T-helper 2 cell treated with Interferon-gamma antibody and Interleukin-4, amounts not matched to agents 100 ng/mL and 5 ng/mL, for 36 hours (primary cell): ENCODE data around the gene HSD17B14. TPM values are rescaled to one million over a fixed set of nuclear protein-coding genes. Genes with fewer than 3 reads are reported as not detected.

ENCODE experiments used
- intact Hi-C: fragments of 100-400 bp; cut with micrococcal nuclease; formaldehyde crosslinking; loops from one replicate; pipeline ENCODE4 v1.15.1; 2023
- total RNA-seq: library from RNA; stranded (reverse); gene quantifications from 2 replicates; pipeline ENCODE4 v1.2.3, GENCODE V29; 2022

Gene HSD17B14
- total RNA-seq, 1 donor from 2014 or later, result 0.36 TPM

DNA sequence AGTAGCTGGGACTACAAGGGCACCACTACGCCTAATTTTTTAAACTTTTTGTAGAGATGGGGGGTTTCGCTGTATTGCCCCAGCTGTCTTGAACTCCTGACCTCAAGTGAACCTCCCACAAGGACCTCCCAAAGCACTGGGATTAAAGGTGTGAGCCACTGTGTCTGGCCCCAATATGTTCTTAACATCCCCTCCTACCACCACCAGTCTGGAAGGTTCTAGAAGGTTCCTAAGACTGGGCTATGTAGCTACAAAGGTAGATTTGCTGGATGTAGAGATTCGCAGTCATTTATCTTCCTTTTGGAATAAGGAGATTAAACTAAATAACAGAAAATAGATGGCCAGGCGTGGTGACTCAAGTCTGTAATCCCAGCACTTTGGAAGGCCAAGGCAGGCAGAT lies 5.3 kb downstream of the HSD17B14 start:
- intact Hi-C loops, result no loop called here

DNA sequence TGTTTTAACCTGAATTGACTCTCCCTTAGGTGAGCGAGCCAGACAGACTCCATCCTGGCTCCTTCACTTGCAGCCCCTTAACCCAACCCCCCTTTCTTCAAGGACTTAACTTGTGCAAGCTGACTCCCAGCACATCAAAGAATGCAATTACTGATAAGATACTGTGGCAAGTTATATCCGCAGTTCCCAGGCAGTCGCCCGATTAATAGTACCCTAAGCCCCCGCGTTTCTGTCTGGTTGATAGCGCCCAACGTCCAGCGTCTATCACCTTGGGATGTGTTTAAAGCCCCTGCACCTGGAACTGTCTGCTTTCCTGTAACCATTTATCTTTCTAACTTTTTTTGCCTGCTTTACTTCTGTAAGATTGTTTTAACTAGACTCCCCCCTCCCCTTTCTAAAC lies 6.2 kb downstream of the HSD17B14 start:
- intact Hi-C loops, result no loop called here

DNA sequence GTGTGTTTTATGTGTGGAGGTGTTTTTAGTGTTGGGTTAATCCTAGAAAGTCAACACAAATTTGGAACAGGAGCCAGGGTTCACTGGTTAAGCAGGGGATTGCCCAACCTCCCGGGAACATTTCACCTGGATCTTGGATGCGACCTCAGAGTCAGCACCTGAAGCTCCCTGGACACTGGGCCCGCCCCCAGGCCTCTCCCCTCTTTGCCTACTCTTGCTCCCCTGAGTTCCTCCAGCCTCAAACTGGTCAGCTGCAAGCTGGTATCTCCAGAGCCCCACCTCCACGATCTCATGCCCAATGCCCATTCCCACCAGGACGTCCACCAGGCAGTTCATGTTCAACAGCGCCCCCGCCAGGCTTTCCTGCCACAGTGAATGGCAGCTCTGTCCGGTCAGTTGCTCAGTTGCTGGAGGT lies 9.7 kb downstream of the HSD17B14 start:
- intact Hi-C loops, result no loop called here

DNA sequence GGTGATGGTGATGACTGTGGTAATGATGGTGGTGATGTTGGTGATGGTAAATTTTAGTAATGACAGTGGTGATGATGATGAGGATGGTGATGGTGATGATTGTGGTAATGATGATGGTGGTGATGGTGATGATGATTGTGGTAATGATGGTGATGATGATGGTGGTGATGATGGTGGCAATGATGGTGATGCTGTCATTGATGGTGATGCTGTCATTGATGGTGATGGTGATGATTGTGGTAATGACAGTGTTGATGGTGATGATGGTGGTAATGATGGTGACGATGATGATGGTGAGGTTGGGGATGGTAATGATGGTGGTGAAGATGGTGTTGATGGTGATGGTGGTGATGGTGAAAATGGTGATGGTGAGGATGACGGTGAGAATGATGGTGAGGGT lies 13.8 kb downstream of the HSD17B14 start:
- intact Hi-C loops, result no loop called here

DNA sequence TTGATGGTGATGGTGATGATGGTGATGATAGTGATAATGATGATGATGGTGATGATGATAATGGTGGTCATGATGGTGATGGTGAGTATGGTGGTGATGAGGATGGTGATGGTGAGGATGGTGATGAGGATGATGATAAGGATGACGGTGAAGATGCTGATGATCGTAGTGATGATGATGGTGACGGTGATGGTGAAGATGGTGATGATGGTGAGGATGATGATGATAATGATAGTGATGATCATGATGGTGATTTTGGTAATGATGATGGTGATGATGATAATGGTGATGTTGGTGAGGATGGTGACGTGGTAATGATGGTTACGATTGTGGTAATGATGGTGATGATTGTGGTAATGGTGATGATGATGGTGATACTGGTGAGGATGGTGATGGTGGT lies 14.7 kb downstream of the HSD17B14 start:
- intact Hi-C loops, result no loop called here

DNA sequence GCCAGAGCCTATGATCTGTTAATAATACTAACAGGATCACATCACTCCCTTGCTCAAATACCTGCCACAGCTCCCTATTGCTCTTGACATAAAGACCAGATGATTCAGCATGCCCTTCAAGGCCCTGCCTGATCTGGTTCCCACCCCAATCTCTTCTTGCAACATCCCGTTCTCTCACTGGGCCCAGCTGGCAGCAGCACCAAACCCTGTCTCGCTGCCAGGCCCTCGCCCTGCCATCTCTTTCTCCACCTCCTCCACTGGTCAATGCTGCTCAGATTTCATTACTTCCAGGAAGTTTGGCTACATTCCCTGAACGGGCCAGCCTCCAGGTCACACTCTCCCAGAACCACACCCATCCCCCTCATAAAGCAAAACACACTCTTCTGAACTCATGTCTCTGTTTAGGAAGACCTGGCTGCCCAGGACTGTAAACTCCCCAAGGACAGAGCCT lies 16.9 kb downstream of the HSD17B14 start:
- intact Hi-C loops, result no loop called here

DNA sequence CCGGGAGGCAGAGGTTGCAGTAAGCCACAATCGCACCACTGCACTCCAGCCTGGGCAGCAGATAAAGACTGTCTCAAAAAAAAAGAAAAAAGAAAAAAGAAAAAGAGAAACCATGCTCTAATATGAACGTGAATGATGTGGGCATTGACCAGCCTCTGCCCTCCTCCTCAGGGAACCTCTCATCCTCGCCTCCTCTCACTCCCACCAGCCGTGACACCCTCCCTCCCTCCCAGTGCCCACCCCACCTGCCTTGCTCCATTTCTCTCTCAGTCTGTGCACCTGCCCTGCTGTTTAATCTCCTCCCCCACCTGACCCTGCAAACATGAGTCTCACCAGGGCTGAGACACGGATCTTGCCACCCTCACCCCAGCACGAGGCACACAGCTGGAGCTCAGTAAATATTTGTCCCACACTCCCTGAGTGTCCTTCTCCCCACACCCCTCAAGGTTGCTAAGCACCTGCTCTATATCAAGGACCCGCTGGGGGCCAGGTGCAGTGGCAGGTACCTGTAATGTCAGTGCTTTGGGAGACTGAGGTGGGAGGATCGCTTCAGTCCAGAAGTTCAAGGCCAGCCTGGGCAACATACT lies 18.0 kb downstream of the HSD17B14 start:
- intact Hi-C loops, result no loop called here

DNA sequence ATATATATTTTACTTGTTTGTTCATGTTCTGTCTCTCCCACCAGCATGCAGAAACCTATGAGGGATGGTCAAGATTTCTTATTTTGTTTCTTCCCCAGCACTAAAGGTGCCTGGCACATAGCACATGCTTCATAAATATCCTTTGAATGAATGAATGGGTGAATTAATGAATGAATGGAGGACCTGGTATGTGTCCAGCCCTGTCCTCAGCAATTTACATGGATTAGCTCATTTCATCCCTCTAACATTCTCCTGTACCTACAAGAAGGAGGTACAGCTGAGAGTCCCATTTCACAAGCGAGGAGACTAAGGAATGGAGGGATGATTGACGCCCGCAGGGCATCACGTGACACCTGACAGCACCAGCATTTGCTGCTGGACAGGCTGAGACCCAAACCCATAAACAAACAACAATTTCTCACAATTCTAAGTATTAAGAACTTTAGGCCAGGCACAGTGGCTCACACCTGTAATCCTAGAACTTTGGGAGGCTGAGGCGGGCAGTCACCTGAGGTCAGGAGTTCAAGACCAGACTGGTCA lies 18.6 kb downstream of the HSD17B14 start:
- intact Hi-C loops, result no loop called here

DNA sequence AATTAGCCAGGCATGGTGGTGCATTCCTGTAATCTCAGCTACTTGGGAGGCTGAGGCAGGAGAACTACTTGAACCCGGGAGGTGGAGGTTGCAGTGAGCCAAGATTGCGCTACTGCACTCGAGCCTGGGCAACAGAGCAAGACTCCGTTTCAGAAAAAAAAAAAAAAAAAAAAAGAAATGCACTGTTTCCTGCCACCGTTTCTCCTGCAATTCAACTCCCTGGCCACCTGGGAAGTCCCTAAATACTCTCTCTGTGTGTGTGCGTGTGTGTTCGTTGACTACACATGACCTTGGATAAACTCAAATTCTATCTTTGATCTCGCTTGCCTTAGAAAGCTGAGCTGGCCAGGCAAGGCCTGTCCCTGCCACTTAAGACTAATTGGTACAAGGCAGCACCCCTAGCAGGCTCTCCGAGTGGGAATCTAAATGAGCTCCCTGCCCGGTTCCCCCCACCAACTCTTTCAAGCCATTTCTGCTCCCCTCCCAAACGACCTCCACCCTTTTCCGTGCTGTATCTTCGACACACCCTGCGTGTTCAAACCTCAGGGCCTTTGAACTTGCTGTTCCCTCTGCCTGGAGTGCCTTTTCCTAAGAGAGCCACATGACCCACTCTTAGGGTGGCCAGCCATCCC lies 20.3 kb downstream of the HSD17B14 start:
- intact Hi-C loops, result no loop called here

DNA sequence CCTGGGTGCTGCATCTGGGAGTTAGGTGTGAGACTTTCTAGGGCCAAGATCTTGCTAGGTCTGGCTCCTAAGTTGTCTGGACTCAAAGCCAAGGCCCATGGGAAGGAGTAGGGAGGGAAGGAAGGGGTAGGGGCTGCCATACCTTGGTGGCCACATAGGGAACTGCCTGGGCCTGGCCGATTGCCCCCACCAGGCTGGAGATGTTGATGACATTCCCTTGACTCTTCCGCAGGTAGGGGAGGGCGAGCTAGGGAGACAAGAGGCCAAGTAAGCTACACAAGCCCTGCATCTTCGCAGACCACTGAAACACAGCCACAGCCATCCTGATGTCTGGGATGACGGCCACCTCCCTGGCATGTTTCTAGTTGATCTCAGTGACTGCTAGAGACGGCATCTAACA lies 21.4 kb downstream of the HSD17B14 start:
- intact Hi-C loops, result no loop called here

DNA sequence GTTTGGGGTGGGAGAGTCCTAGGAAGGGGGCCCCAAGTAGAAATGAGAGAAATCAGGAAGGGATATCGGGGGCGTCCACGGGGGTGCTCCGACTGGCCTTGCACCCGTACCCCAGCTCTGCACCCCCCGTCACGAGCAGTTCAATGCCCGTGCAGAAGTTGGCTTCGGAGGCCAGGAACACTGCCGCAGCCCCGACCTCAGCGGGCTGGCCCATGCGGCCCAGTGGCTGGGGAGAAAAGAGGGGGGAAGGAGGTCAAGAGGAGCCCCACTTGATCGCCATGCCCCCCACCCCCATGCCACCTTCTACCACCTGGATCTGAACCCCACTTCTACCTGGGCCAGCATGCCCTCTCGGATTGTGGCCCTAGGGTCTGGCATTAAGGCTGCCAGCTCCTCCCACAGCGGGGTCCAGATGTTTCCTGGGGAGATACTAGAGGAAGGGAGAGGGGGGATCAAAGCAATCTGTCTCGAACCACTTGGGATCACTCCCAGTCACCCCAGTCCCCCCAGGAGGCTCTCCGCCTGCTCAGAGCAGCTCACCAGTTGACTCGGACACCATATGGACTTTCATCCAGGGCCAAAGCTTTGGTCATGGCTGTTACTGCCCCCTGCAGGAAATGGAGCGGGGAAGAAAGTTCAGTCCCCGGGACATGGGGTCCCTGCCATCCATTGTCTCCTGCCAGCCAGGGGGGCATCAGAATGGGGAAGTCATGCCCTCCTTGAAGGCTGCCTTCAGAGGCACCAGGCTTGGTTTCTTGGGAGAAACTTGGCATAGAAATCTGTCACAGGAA lies 23.0 kb downstream of the HSD17B14 start:
- intact Hi-C loops, result no loop called here

DNA sequence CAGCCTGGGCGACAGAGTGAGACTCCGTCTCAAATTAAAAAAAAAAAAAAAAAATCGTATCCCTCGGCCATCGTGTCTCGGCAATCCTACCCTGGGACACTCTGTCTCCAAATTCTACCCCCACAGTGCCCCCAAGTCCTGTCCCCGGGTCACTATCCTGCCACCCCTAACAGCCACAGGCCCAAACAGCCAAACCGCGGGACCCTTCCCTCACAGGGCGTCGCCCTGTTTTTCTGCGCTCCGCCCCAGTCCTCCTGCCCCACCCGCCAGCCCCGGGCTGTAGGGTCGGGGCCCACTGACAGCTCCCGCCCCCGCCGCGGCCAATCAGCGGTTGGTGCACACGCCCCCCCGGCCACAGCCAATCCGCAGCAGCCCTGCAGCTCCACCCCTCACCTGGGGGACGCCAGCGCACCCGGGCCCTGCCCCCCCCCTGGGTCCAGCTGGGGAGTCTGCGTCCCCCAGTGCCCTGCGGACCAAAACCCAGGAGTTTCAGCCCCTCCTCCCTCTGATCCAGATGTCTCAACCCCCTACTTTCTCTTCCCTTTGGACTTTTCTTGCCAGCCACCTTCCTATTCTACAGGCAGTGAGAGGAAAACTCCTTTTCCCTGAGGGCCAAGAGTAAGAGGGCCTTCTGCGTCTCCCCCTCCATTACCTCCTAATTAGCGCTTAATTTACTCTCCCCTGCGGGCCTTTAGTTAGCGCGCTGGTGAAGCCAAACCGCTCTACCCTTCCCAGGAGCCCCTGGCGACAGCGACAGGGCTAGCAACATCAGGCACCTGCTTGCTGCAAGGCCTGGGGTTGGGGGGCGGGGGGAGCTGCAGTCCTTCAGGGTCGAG lies 24.0 kb downstream of the HSD17B14 start:
- intact Hi-C loops, result no loop called here

DNA sequence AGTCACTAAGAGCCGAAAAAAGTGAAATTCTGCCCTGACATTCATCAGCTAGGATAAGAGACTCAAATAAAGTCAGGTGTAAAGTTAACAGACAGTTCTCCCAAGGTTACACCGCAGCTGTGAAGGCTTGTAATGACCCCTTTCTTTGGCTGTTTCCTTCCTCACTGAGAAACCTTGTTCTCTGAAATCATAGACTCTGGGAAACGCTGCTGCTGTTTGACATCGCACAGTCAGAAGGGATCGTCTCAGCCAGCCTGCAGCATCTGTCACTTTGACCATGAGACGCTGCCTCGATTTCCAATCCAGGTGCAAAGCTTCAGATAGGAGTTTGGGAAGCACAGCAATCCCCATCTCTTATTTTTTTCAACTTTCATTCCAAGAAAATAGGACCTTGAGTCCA lies 26.1 kb downstream of the HSD17B14 start:
- intact Hi-C loops, result no loop called here

DNA sequence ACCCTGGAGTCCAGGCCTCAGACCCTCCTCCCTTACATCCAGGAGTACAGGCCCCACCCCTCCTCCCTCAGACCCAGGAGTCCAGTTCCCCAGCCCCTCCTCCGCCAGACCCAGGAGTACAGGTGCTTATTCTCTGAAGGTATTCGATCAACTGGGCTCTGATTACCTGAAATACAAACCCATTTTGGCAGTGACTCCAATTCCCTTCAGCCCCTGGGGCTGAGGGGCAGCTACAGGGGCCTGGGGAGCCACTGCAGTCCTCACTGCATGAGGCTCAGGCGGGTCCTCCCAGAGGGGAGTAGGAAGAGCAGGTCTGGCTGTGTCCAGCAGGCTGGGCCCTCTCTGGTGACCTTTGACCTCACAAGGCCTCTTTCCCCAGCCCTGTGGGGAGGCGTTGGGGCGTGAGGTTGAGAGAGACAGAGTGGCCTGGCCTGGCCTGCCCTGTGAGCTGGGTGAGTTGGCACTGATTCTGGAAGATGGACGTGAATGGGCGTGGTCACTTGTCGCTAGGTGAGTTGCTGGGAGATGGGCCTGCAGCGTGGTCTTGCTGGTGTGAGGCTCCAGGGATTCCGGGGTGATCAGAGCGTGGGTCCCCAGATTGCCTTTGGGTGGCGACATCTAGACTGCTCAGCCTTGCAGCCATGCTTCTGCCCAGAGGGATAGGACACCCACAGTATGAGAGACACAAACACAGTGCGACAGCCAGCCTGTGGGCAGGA lies 28.5 kb downstream of the HSD17B14 start:
- intact Hi-C loops, result no loop called here

DNA sequence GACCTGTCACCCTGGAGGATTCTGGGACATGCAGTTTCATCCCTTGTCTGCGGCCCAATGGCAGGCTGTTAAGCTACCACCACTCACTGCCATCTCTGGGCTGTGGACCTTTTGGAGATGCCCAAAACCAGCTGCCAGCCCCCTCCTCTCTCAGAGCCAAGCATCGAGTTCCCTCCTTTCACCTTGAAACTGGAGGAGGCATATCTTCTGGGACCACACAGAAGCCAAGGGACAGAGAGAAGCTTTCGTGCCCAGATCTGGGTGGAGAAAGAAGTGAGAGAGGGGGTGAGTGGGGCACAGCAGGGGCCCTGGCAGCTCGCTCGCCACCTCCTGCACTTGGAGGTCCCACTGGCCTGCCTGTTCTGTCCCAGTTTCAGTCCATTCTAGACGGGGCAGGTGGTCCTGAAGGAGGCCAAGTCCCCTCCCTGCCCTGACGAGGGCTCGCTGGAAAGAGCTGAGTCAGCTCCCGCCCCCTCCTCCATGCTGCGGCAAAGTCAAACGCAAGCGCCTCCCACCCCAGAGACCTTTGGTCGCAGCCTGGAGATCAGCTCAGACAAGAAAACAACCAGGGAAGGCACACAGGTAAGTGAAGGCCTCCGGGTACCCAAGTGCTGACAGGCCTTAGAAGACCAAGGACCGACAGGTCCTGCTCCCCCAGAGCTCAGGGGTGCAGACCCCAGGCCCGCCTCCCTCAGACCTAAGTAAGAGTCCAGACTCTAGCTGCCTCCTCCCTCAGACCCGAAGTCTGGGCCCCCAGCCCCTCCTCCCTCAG lies 29.3 kb downstream of the HSD17B14 start:
- intact Hi-C loops, result no loop called here

DNA sequence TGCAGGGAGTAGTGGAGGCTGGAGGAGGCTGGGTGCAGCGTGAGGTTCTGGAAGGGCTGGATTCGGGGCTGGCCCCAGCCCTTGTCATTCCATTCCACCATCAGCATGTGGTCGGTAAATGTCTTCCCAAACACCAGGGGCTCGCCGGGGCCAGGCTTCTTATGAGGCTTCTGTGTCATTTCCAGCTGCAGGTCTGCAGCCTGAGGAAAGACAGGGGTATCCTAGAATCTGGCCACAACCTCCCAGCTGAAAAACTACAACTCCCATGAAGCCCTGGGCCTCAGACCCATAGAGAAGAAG lies 29.8 kb downstream of the HSD17B14 start:
- intact Hi-C loops, result no loop called here

DNA sequence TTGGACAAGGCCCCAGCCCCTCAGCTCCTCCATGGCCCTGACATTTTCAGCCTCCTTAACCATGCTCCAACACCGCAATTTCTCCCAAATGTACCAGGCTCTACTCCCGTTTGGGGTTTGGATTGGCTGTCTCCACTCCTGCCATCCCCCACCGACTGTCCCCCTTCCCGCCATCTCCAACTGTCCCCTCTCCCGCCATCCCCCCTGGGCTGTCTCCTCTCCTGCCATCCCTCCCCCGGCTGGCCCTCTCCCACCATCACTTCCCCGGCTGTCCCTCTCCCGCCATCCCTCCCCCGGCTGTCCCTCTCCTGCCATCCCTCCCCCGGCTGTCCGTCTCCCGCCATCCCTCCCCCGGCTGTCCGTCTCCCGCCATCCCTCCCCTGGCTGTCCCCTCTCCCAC lies 30.8 kb downstream of the HSD17B14 start:
- intact Hi-C loops, result no loop called here

DNA sequence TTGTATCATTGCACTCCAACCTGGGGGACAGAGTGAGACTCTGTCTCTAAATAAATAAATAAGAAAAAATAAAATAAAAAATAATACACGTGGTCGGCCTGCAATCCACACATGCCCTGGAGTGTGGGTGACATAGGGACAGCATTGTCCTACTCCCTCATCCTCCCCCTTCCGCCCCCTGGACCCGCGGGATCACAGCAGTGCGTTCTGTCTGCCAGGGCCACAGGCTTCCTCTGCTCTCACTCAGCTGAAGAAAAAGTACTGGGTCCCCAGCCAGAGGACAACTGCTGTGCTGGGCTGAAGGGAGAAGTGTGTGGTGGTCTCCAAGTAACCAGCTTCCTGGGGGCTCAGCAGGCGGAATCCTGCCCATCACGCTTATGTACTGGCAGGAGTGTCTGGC lies 31.8 kb downstream of the HSD17B14 start:
- intact Hi-C loops, result no loop called here

DNA sequence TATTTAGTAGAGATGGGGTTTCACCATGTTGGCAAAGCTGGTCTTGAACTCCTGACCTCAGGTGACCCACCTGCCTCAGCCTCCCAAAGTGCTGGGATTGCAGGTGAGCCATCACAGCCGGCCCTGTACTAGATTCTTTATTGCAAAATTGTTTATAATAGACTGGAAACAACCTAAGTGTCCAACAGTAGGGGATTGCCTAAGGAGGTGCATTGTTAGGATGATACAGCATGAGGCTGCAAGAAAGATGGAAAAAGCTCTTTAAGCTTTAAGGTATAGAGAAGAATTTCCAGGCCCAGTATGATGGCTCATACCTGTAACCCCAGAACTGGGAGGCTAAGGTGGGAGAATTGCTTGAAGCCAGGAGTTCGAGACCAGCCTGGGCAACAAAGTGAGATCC lies 33.7 kb downstream of the HSD17B14 start:
- intact Hi-C loops, result no loop called here
